Measurements from ENCODE around the gene LLGL2. TPM values are rescaled to one million over a fixed set of nuclear protein-coding genes. Genes with fewer than 3 reads are reported as not detected.

Gene LLGL2
- total RNA-seq, 2 experiments from 2014 or later: 12.6 to 21.6 TPM

DNA sequence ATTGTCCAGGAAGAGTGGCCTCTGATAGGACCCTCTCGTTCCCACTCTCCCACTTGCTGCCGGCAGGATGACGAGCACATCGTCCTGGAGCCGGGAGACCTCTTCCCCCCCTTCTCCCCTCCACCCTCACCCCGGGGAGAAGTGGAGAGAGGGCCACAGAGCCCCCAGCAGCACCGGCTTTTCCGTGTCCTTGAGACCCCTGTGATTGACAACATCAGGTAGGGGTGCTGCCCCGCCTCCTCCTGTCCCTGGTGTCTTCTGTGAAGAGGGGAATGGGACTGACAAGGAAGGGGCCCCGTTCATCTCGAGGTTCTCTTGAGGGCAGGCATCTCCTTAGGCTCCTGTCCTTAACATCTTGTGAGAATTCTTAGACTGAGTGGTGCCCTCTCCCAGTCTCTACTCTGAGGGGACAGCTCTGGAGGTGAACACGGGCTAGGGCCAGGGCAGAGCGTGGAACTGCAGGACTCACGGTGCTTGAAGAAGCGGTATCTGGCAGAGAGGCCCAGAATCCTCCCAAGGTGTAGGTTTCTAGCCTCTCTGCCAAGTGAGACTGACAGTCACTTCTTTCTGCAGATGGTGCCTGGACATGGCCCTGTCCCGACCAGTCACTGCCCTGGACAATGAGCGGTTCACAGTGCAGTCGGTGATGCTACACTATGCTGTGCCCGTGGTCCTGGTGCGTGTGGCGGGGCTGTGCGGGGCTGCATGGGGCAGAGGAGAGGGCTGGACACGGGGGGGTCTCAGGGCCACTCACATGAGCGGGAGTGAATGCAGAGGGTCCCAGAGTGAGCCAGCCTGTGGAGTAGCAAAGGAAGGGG lies 36.6 kb upstream of the LLGL2 start:
- no peak overlapping the region for H2AFZ ChIP-seq (ENCODE audit: low read length)
- peaks cover 16% of the 10 kb centered on the region for H3K4me1 ChIP-seq (ENCODE audit: insufficient read depth, low read length, poor library complexity, severe bottlenecking)
- no peak overlapping the region for H3K27ac ChIP-seq (ENCODE audit: low read depth, low read length, poor library complexity, severe bottlenecking)
- no peaks in the 10 kb centered on the region for H4K20me1 ChIP-seq (ENCODE audit: insufficient read depth, low read length)
- no peaks in the 10 kb centered on the region for H3K9me2 ChIP-seq (ENCODE audit: insufficient read depth, low read length)
- no peak for DNase-seq (ENCODE audit: low spot score)
- BruUV-seq (replicated peaks): no TSS peak
- CTCF ChIA-PET (ENCODE audit: unreplicated experiment): interaction anchor here (0.5 kb wide), 1 partner anchor 27 kb away, joined by 6 read pairs; the partner anchor contains the start of gene TSEN54
- TF ChIP-seq, protein P1, sequence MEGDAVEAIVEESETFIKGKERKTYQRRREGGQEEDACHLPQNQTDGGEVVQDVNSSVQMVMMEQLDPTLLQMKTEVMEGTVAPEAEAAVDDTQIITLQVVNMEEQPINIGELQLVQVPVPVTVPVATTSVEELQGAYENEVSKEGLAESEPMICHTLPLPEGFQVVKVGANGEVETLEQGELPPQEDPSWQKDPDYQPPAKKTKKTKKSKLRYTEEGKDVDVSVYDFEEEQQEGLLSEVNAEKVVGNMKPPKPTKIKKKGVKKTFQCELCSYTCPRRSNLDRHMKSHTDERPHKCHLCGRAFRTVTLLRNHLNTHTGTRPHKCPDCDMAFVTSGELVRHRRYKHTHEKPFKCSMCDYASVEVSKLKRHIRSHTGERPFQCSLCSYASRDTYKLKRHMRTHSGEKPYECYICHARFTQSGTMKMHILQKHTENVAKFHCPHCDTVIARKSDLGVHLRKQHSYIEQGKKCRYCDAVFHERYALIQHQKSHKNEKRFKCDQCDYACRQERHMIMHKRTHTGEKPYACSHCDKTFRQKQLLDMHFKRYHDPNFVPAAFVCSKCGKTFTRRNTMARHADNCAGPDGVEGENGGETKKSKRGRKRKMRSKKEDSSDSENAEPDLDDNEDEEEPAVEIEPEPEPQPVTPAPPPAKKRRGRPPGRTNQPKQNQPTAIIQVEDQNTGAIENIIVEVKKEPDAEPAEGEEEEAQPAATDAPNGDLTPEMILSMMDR (conservative IDR thresholded peaks at IDR 0.05; ENCODE audit: low read length): no peak
- no peak for TF ChIP-seq EZH2phosphoT487 (IDR thresholded peaks at IDR 0.05; ENCODE audit: borderline replicate concordance, low read depth, low read length)
- POLR2A ChIA-PET: interaction anchor here (0.7 to 1.5 kb wide), 2 partner anchors 23 to 82 kb away, joined by 3 to 5 read pairs; no protein-coding TSS in a partner anchor
- H3K4me3 ChIP-seq (ENCODE audit: low read depth, low read length, poor library complexity, severe bottlenecking): no peak overlapping the region
- intact Hi-C loops (cut with micrococcal nuclease; ENCODE audit: unreplicated experiment): no loop called here
- no peaks in the 10 kb centered on the region for H3K36me3 ChIP-seq (ENCODE audit: insufficient read depth, low read length)
- H3K4me2 ChIP-seq (ENCODE audit: low read length): no peak overlapping the region
- H3K9me3 ChIP-seq (ENCODE audit: low read length): no peaks in the 10 kb centered on the region
- no peaks in the 10 kb centered on the region for H3K79me2 ChIP-seq (ENCODE audit: insufficient read depth, low read depth, low read length)

DNA sequence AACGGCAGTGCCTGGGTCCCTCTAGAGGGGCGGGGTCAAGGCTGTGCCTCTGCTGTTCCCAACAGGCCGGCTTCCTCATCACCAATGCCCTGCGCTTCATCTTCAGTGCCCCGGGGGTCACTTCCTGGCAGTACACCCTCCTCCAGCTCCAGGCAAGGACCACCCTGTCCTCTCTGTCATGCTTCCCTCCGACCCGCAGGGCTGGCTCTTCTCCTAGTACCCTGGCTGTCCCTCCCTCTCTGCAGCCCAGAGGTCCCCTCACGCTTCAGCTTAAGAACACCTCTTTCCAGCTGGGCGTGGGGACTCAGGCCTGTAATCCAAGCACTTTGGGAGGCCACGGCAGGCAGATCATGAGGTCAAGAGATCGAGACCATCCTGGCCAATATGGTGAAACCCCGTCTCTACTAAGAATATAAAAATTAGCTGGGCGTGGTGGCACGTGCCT lies 36.0 kb upstream of the LLGL2 start:
- Histone ChIP-seq H3K4me2 (ENCODE audit: low read length) (no peak overlapping the region), H2AFZ (ENCODE audit: low read length) (no peak overlapping the region), H4K20me1 (ENCODE audit: insufficient read depth, low read length) (no peaks in the 10 kb centered on the region), H3K27ac (ENCODE audit: low read depth, low read length, poor library complexity, severe bottlenecking) (no peak overlapping the region), H3K36me3 (ENCODE audit: insufficient read depth, low read length) (no peaks in the 10 kb centered on the region), H3K79me2 (ENCODE audit: insufficient read depth, low read depth, low read length) (no peaks in the 10 kb centered on the region), H3K9me2 (ENCODE audit: insufficient read depth, low read length) (no peaks in the 10 kb centered on the region), H3K4me3 (ENCODE audit: low read depth, low read length, poor library complexity, severe bottlenecking) (no peak overlapping the region), H3K4me1 (ENCODE audit: insufficient read depth, low read length, poor library complexity, severe bottlenecking) (peaks cover 16% of the 10 kb centered on the region), H3K9me3 (ENCODE audit: low read length) (no peaks in the 10 kb centered on the region)
- BruUV-seq (replicated peaks): no TSS peak
- POLR2A ChIA-PET: no interaction called here
- TF ChIP-seq, protein P1 (conservative IDR thresholded peaks at IDR 0.05; ENCODE audit: low read length): no peak
- TF ChIP-seq EZH2phosphoT487 (IDR thresholded peaks at IDR 0.05; ENCODE audit: borderline replicate concordance, low read depth, low read length): no peak
- CTCF ChIA-PET (ENCODE audit: unreplicated experiment): no interaction called here
- intact Hi-C loops (cut with micrococcal nuclease; ENCODE audit: unreplicated experiment): no loop called here
- DNase-seq (ENCODE audit: low spot score): no peak

DNA sequence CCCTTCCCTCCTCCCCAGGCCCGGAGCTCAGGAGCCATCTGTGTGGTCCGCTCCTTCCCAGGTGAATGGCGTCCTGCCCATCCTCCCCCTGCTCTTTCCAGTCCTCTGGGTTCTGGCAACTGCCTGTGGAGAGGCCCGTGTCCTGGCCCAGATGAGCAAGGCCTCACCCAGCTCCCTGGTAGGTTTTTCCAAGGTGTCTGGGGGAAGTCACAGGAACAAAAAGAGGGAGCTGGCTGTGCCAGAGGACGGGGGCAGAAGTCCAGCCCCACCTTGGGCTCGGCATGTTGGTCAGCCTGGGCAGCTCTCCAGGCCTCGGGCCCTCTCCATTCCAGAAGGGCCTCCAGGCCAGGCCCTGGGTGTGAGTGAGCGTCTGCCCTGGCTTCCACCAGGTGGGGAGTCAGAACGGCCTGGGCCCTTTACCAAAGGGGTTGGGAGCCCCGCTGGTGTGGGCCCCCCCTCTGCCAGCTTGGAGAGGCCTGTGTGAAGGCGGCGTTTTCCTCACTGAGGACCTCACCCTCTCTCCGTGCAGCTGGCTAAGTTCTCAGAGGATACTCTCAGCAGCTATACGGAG lies 35.2 kb upstream of the LLGL2 start:
- Histone ChIP-seq H3K9me2 (ENCODE audit: insufficient read depth, low read length) (no peaks in the 10 kb centered on the region), H4K20me1 (ENCODE audit: insufficient read depth, low read length) (no peaks in the 10 kb centered on the region), H3K4me3 (ENCODE audit: low read depth, low read length, poor library complexity, severe bottlenecking) (no peak overlapping the region), H3K4me2 (ENCODE audit: low read length) (no peak overlapping the region), H3K4me1 (ENCODE audit: insufficient read depth, low read length, poor library complexity, severe bottlenecking) (peaks cover 16% of the 10 kb centered on the region), H3K36me3 (ENCODE audit: insufficient read depth, low read length) (no peaks in the 10 kb centered on the region), H3K79me2 (ENCODE audit: insufficient read depth, low read depth, low read length) (no peaks in the 10 kb centered on the region), H3K27ac (ENCODE audit: low read depth, low read length, poor library complexity, severe bottlenecking) (no peak overlapping the region), H2AFZ (ENCODE audit: low read length) (no peak overlapping the region), H3K9me3 (ENCODE audit: low read length) (no peaks in the 10 kb centered on the region)
- intact Hi-C loops (cut with micrococcal nuclease; ENCODE audit: unreplicated experiment): no loop called here
- DNase-seq (ENCODE audit: low spot score): no peak
- ChIA-PET POLR2A (no interaction called here), CTCF (ENCODE audit: unreplicated experiment) (interaction anchor here (0.6 kb wide), 1 partner anchor 19 kb away, joined by 3 read pairs; no protein-coding TSS in a partner anchor)
- TF ChIP-seq EZH2phosphoT487 (IDR thresholded peaks at IDR 0.05; ENCODE audit: borderline replicate concordance, low read depth, low read length): no peak
- TF ChIP-seq, protein P1 (conservative IDR thresholded peaks at IDR 0.05; ENCODE audit: low read length): no peak
- BruUV-seq (replicated peaks): no TSS peak
